GM18861 (cell line): ENCODE measurements around the gene C10orf71.

Experiments
- ATAC-seq: cut with Tn5 transposase; IDR thresholded peaks from one replicate; pipeline ENCODE4 v1.9.1; 2021; ENCODE audit not compliant: unreplicated experiment

Gene C10orf71

DNA sequence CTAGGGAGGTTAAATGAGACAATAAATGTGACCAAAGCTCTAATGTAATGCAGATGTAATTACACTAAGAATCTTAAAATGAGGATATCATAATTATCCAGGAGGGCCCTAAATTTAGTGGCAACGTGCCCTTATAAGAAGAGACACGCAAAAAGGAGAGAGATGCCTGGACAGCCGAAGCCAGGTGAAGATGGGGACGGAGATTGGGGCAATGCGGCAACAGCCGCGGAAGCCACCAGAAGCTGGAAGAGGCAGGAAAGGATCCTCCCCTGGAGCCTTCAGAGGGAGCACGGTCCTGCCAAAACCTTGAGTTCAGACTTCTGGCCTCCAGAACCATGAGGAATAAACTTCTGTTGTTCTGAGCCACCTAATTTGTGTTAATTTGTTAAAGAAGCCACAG lies 25.3 kb upstream of the C10orf71 start:
- no peak for ATAC-seq

DNA sequence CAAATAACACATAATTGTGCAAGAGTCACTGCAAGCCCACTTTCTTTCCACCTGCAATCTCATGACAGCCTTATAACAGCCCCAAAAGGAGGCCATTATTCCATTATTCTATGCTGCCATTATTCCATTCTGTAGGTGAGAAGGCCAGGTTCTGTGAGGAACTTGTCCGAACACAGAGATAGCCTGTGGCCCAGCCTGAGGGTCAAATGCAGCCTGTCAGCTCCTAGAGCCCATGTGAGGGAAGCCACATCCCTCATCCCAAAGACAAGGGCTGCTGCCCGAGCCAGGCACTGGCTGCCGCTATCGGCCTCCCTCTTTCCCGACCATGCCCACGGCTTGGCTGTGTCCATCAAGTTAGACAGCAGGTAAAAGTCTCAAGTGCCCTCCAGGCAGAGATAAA lies 24.1 kb upstream of the C10orf71 start:
- no peak for ATAC-seq

DNA sequence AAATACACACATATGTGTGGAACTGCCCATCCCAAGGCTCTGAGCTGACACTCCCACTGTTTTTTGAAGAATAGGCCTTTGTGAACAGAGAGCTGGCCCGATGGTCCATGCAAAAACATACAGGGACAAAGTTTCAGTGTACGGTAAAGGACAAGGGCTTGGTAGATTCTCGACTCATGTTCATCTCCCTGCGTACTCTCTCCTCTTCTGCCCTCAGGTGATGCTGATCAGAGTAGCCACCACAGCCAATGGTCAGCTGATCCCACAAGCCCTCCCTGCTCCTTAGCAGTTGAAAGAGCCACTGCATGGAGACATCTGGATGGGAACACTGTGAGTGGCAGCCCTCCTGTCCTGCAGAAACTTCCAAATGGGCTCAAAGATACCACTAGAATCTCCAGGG lies 23.1 kb upstream of the C10orf71 start:
- ATAC-seq, result no peak

DNA sequence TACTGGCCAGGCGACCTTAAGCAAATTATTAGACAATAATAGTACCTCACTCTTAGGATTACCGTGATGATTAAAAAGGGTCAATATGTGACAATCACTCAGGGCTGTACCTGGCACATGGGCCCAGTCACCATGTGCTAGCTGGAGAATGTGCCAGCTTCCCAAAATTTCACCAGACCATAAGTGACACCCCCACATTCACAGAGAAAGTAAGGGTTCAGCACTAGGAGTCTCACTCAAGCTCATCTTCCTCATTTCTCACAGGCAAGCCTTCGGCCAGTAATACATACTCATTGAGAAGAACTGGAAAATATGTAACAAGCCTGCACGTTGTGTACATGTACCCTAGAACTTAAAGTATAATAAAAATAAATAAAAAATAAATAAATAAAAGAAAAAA lies 22.4 kb upstream of the C10orf71 start:
- no peak for ATAC-seq

DNA sequence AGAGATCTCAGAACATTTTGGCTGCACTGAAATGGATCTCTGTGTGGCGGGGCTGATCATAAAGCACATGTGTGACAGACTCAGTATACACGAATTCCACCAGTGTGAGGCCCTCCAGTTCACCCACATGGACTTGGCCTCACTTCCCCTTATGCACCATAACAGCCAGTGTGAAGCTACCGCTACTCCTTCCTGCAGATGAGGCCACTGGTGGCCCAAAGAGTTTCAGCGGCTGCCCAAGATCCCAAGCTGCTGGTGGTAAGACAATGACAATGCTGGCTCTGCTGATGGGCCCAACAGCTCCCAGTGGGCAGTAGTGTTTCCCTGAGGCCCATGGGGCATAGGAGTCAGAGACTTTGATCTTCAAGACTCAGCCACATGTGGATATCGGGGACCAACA lies 21.0 kb upstream of the C10orf71 start:
- ATAC-seq, result no peak

DNA sequence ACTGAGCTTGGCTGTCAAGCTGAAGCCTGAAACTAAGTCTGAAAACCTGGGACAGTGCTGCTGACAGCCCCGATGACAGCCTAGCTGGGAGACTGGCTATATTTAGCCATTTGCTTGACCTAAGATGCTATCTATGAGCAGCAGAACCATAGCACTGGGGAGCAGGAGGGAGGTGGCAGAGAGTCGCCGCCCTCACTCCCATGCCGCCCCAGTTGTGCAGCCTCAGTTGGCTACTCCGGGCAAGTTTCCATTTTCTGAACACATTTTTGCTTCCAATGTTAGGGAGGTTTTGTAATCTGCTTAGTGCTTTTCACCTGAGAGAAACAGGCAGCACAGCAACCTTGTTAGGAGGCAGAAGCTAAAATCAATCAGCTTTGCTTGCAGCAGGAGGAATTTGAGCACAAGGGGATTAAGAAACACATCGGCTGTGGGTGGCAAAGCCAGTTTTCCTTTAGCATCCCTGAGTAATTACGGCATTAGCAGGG lies 20.4 kb upstream of the C10orf71 start:
- no peak for ATAC-seq

DNA sequence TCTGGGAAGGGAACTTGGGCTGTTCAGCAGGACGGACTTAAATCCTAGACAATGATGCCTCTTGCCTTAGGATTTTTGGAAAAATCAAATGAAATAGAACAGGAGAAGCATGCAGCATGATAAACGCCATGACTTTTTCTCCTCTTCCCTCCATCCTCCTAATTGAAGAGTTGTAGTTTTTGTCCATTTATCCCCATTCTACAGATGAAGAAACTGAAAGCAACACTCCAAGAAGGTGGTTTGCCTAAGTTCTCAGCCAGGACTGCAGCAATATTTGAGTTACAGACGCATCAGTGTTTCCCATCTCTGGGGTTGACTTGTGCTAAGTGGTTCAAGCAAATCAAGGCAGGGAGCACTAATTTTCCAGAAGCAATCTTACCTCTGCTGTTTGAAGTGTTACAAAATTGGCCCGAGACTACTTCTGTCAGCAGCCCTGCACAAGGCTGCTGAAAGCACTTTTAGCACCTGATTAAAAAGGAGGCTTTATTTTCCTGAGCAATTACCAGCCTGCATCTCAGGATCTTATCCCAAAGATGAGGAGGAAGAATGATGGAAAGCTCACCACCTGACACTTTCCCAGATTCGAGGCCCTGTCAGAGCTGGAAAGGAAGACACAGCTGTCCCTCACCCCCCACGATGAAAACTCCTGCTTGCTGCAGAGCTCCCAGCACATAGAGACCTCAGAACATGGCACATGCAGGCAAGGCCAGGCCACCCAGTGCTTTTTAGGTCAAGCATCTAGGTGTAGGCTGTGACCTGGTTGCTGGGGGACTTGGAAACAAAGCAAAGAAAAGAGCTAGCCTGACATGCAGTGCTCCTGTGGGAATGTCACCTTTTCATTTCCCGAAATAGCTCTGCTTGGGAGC lies 19.7 kb upstream of the C10orf71 start:
- no peak for ATAC-seq

DNA sequence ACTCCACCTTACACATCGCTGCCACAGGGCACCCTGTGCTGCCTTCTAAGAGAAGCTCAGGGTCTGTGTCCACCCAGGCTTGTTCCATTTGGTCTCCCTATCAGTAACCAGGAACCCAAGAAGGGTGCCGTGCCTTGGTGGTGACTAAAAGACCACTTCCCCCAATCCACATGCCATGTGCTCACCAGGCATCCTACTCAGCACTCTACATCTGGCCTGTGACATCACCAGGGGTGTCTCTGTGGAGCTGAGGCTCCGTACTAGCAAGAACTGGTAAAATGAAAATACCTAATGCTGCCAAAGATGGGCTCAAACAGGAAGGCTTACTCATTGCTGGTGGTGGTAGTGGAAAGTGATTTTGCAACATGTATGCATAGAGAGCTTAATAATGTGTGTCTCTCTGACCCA lies 19.0 kb upstream of the C10orf71 start:
- ATAC-seq, result no peak

DNA sequence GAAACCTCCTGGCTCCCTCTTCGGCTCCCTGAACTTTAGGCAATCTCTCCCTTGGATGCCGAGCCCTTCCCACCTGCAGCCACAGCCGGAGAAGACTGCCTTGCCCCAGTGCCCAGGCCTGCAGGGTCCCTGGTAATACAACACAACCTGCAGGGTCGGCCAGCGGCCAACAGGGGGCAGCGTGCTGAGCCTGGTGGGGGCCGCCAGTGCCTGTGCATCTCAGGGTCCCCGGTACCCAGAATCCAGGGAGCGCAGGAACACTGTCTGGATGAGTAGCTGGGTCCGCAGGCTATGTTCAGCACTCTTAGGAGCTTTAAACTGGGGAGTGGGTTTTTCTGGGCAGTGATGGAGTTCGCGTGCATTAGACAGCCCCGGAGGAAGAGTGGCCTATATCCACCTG lies 17.5 kb upstream of the C10orf71 start:
- ATAC-seq, result no peak

DNA sequence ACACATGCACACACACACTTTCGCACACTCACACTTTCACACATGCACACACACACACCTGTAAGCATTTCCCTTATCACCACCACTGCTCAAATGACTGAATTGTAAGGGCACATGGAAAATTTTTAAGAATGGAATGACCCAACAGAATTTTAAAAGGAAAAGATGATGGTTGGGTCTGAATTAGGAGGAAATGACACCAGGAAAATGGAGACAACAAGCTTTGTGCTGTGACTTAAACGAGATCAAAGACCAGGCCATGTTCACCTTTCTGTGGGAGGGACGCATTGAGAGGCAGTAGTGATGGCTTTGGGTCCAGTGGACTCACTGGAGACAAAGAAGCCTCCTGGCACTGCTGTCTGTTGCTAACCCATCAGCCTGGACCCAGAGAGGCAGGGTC lies 16.7 kb upstream of the C10orf71 start:
- no peak for ATAC-seq

DNA sequence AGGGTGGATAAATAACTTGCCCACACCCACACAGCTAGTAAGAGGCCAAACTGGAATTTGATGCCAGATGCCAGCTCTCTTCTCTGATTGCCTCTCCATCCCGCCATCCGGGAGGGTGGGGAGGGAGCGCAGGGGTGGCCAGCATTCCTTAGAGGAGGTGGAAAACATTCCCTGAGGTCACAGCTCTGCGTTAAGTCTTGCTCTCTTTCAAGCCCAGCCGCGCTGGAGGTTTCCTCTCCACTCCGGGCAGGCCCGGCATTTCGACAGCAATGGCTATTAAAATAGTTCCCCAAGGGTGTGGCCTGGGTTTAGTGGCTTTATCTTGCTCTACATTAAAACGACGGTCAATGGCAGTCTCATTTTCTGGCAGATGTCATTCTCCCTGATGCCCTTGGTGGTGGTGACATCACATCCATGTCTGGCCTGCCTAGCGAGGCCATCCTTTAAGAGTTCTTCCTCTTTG lies 16.1 kb upstream of the C10orf71 start:
- no peak for ATAC-seq

DNA sequence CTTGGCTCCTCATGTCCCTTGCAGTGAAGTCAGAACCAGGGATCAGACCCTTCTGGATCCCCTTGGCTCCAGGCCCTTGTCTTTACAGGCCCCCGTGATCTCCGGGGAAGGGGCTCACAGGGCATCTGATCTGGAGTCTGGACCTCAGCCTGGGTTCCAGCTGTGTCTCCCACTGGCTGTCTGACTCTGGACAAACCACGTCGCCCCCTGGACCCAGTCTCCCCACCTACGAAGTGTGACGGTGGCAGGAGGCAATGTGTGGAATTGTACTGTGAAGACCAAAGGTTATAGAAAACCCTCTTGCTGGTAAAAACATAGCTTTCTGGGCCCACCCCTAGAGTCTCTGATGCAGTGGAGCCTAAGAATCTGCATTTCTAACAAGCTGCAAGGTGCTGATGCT lies 15.5 kb upstream of the C10orf71 start:
- no peak for ATAC-seq

DNA sequence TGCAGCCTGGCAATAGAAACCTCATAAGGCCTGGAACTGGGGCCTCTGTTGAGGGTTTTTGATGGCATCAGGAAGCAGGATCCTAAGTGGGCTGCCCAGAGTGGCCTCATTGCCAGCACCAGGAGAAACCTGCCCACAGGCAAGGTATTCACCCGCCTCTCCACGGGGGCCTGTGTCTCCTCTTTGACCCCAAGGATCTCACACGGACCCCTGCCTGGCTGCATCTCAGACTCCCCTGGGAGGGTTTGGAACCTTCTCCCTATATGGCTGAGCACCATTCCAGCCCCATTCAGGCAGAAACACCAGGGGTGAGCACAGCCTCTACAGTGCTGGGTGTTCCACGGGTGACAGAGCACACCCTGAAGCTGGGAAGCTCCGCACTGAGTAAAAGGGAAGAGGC lies 14.6 kb upstream of the C10orf71 start:
- ATAC-seq, result no peak

DNA sequence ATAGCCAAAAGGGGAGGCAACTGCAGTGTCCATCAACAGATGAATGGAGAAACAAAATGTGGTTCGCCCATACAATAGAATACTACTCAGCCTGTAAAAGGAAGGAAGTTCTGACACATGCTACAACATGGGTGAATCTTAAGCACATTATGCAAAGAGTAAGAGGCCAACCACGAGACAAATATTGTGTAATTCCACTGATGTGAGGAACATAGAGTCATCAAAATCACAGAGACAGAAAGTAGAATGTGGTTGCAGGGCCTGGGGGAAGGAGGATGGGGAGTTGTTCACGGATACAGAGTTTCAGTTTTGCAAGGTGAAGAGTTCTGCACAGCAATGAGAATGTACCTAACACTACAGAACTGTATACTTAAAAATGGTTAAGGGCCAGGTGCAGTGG lies 13.7 kb upstream of the C10orf71 start:
- ATAC-seq, result no peak

DNA sequence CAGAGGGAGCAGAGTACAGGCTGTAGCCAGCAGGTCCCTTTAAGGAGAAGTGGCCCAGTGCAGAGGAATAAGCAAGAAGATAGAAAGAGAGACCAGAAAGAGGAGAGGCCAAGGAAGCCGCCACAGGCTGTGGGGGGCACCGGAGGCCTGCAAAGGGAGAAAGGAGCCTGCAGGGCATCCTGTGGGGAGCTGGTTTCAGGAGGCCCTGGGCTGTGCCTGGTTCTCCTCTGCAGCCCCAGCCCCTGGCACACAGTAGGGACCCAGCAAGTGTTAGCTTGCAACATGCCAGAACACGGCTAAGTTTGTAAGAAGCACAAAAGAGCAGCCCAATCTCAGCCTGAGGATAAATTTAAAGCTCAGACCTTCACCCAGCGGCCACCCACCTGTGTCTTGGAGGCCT lies 12.3 kb upstream of the C10orf71 start:
- no peak for ATAC-seq

DNA sequence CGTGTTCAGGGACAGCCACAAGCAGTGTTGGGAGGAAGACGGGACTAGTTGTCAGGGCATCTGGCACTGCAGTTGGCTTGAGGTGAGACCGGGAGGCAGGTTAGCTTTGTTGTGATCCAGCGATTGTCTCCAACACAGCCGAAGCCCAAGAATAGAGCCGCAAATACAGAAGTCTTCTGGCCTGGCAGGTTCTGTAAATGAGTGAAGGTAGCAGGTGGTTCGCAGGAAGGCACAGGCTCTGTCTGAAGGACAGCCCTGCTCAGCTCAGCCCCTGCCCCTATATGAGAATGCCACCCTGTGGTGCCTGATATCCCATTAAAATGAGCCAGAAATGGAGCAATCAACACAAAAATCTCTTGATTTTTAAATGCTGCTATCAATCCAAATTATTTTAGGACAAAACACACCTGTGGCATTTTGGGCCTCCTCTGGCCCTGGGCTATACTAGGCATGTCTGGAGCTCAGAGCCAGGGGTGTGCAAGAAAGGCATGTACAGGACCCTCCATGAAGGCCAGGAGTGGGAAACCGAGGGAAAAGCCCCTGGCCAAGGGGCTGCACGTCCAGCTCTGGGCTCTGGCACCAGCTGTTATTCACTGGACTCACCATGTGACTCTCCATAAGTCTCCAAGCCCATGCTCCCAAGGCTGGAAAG lies 11.2 kb upstream of the C10orf71 start:
- ATAC-seq, result no peak

DNA sequence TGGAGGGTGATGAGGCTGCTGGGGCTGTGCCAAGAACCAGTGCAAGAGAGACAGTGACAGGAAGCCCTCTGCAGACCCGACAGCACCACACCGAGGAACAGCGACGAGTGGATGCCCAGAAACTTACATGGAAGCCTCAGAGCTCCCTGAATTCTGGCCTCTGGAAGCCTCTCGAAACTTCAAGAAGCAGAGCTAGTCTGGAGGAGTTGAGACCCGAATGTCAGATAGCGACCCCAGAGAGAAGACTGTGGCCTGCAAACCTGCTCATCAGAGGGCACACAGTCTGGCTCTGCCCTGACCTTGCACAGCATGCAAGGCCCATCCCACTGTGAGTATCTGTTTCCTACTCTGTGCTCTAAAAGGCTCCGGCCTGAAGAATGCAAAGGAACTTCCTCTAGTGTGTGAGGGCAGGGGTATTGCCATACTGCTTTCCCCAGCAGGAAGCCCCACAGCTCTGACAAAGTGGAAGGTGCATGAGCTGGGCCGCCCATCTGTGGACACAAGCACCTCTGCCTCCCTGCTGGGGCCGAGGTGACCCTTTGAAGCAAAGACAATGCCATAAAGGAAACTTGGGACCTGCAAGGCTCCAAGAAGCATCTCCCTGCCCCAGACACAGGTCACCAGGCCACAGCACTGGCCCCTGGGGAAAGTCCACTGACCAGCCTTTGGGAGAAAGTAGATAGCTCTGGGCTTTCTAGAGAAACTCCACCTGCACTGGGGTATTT lies 10.5 kb upstream of the C10orf71 start:
- ATAC-seq, result no peak

DNA sequence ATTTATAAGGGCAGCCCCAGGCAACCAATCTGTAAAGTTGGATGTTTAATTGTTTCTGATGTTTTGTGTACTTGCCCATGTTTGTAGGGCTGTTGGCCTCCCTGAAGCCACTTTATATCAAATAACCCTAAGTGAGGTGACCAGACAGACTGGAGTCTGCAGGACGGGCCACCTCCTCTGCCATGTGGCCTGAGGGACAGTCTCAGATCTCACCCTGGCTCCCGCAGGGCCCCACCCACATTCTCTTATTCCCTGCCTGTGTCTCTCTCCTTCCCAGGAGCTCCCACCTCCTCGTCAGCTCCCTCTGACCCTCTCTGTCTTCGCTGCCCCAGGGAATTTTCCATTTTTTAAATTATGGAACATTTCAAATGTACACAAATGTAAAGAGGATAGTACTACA lies 9.5 kb upstream of the C10orf71 start:
- ATAC-seq, result no peak

DNA sequence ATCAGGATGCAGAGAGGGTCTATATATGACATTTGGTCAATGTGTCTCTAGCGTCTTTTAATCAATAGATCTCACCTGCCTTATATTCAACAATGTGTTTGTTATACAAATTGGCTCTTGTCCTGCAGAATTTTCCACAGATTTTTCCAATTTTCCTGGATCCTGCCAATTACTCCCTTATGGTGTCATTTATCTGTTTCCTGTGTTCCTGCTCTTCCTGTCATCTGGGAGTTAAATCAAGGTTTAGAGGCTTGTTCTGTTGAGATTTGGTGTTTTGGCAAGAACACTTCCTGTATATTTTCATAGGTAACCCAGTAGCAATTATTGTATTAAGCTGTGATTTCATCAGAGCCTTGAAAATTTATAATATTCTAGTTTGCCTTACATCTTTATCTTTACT lies 8.8 kb upstream of the C10orf71 start:
- ATAC-seq, result no peak

DNA sequence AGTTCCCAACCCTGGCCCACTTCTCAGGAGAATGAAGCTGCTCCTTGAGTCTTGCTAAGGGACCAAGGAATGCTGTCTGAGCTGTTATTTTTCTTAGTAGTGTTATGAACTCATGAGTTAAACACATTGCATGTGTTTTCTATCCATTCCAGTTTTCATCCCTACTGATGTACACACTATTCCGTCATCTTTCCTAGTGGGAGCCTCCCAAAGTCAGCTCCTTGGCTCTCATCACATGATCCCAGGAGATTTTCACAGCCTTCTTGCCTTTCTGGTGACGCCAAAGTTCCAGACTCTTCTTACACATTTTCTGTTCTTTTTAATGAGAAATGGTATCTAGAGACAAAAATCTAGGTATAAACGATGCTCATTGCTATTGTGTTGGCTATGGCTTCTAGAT lies 8.4 kb upstream of the C10orf71 start:
- ATAC-seq, result no peak

DNA sequence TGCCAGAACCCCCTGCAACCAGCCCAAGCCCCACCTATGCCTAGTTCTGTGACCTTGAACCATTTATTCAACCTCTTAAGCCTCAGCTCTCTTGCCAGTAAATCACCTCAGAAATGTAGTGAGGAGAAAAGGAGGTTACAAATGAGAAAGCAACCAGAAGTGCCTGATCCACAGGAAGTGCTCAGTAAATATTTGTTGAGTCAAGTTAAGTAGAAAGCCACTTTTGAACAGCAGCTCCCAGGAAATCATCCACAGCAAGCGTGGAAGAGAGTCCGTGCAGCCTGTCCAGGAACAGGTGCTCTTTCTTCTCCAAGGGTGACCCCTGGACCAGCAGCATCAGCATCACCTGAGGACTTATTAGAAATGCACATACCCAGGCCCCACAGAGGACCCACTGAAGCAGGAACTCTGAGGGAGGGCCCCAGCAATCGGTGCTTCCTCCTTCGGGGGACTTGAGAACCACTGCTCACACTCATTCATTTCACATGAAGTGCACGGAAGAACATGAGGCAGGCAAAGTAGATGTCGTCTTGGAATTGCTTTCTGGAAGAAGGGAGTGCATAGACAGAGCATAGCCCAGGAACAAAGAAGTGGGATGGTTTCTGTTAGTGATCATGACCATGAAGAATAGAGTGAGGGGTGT lies 6.3 kb upstream of the C10orf71 start:
- ATAC-seq, result no peak
